Activated CD8-positive, alpha-beta T cell treated with anti-CD3 and anti-CD28 coated beads for 36 hours (primary cell): Measurements from ENCODE around the gene DOHH. TPM values are rescaled to one million over a fixed set of nuclear protein-coding genes. Genes with fewer than 3 reads are reported as not detected.
A peak's percentile ranks its signal among the peaks of the same experiment; 100 is the strongest.

Experiments used
- ATAC-seq: fragments of 200-7000 bp; cut with Tn5 transposase; one replicate; pipeline ENCODE4 v1.10.0; 2021; ENCODE audit warnings: mild to moderate bottlenecking, moderate library complexity
- CTCF ChIA-PET: fragments of 350-600 bp; sonication (Branson Sonifier 250); formaldehyde crosslinking; loops from one replicate; lab custom pipeline; 2021; ENCODE audit warnings: antibody characterized with exemption; lab: Charles Lee
- POLR2A ChIA-PET: fragments of 350-600 bp; sonication (Branson Sonifier 250); formaldehyde crosslinking; loops from one replicate; lab custom pipeline; 2021; ENCODE audit warnings: antibody characterized with exemption; lab: Charles Lee
- DNase-seq: peaks from one replicate; pipeline ENCODE4 v3.0.0-alpha.2; 2020
- H3K27ac Mint-ChIP-seq: one replicate; pipeline ENCODE4 v1.8.0; 2021; ENCODE audit warnings: mild to moderate bottlenecking, mixed read lengths
- H3K27me3 Mint-ChIP-seq: one replicate; pipeline ENCODE4 v1.8.0; 2021; ENCODE audit warnings: mixed read lengths
- H3K36me3 Mint-ChIP-seq: one replicate; pipeline ENCODE4 v1.8.0; 2021; ENCODE audit warnings: low read depth, mixed read lengths
- H3K4me1 Mint-ChIP-seq: one replicate; pipeline ENCODE4 v1.8.0; 2021; ENCODE audit warnings: low read depth, mixed read lengths
- H3K4me3 Mint-ChIP-seq: one replicate; pipeline ENCODE4 v1.8.0; 2021; ENCODE audit warnings: mild to moderate bottlenecking, moderate library complexity, mixed read lengths
- H3K9me3 Mint-ChIP-seq: one replicate; pipeline ENCODE4 v1.8.0; 2021; ENCODE audit warnings: mixed read lengths
- CTCF ChIP-seq: fragments of 200-600 bp; IDR thresholded peaks from one replicate; pipeline ENCODE4 v1.8.0; 2022; ENCODE audit warnings: antibody characterized with exemption, mild to moderate bottlenecking
- intact Hi-C: fragments of 100-400 bp; cut with micrococcal nuclease; formaldehyde crosslinking; loops from one replicate; pipeline ENCODE4 v1.10.0; 2022
- total RNA-seq, 2 experiments: library from RNA; stranded (reverse); gene quantifications; one replicate each; pipeline ENCODE4 v1.2.3, GENCODE V29; 2021

Gene DOHH
- total RNA-seq, 2 experiments from 2014 or later = 15.7 to 17.0 TPM

GRCh38 chr19:3547301-3547731, 46.8 kb upstream of the DOHH start:
- Mint-ChIP-seq H3K9me3 (no peaks in the 10 kb centered on the region), H3K27ac (no peak overlapping the region), H3K4me3 (no peak overlapping the region), H3K27me3 (no peaks in the 10 kb centered on the region), H3K4me1 (peaks cover 19% of the 10 kb centered on the region), H3K36me3 (peaks cover 13% of the 10 kb centered on the region)
- DNase-seq (peak; percentile 49), ATAC-seq (peak; percentile 46)
- POLR2A ChIA-PET = interaction anchor here (0.9 to 2.7 kb wide), 3 partner anchors 9 to 11 kb away, joined by 3 to 7 read pairs (median 3); no protein-coding TSS in a partner anchor
- TF ChIP-seq CTCF = peak; percentile 75
- intact Hi-C loops = no loop called here
- CTCF ChIA-PET = interaction anchor here (1.3 to 4.2 kb wide), 2 partner anchors 9 to 58 kb away, joined by 4 to 56 read pairs; partner anchors contain the start of gene MFSD12

DNA sequence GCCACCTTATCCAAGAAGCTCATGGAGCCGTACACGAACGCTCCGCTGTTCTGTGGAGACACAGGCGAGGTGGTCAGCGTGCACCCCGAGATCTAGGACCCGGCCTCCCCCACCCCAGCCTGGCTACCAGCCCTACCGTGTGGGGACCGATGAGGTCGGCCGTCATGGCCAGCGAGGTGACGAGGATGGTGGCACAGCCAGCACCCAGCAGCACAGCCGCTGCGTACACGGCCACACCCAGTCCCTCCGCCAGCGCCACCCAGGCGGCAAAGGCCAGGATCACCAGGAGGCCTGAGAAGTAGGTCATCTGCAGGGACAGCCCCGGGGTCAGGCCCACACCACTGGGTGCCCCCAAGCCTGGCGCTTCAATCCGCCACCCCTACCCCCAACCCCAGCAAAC, 45.6 kb upstream of the DOHH start:
- no peak for DNase-seq
- TF ChIP-seq CTCF = no peak
- POLR2A ChIA-PET = interaction anchor here (0.9 kb wide), 1 partner anchor 9 kb away, joined by 3 read pairs; no protein-coding TSS in a partner anchor
- peak overlapping the region; percentile 8 for H3K27ac Mint-ChIP-seq
- no peaks in the 10 kb centered on the region for H3K27me3 Mint-ChIP-seq
- peaks cover 13% of the 10 kb centered on the region for H3K36me3 Mint-ChIP-seq
- no peaks in the 10 kb centered on the region for H3K9me3 Mint-ChIP-seq
- intact Hi-C loops = no loop called here
- ATAC-seq = no peak
- H3K4me3 Mint-ChIP-seq = no peak overlapping the region
- peaks cover 14% of the 10 kb centered on the region for H3K4me1 Mint-ChIP-seq
- CTCF ChIA-PET = interaction anchor here (0.7 to 4.2 kb wide), 7 partner anchors 11 to 77 kb away, joined by 3 to 56 read pairs (median 9); partner anchors contain the start of gene MFSD12

DNA sequence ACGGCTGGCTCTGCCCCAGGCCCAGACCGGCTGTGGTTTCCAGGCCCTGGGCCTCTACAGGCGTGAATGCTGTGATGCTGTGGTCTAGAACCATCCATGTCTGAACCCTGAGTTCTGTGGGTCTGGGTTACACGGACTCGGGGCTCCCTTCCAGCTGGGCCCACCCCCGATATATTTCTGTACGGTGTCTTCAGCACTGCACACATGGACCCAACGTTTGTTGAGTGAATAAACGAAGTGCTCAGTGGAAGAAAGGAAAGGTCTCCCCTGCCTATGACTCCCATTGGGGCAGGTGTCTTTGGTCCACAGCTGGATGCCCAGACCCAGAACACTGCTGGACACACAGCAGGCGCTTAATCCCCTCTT, 45.2 kb upstream of the DOHH start:
- peaks cover 9% of the 10 kb centered on the region for H3K36me3 Mint-ChIP-seq
- ChIA-PET POLR2A (interaction anchor here (1.2 kb wide), 1 partner anchor 11 kb away, joined by 8 read pairs; the partner anchor contains the start of gene MFSD12), CTCF (interaction anchor here (1.1 to 4.2 kb wide), 11 partner anchors 11 to 72 kb away, joined by 3 to 56 read pairs (median 5); partner anchors contain the start of genes GIPC3 and MFSD12)
- no peaks in the 10 kb centered on the region for H3K27me3 Mint-ChIP-seq
- intact Hi-C loops = no loop called here
- peaks cover 12% of the 10 kb centered on the region for H3K4me1 Mint-ChIP-seq
- DNase-seq = no peak
- no peak overlapping the region for H3K4me3 Mint-ChIP-seq
- peak overlapping the region; percentile 8 for H3K27ac Mint-ChIP-seq
- ATAC-seq = no peak
- no peaks in the 10 kb centered on the region for H3K9me3 Mint-ChIP-seq
- TF ChIP-seq CTCF = no peak

DNA sequence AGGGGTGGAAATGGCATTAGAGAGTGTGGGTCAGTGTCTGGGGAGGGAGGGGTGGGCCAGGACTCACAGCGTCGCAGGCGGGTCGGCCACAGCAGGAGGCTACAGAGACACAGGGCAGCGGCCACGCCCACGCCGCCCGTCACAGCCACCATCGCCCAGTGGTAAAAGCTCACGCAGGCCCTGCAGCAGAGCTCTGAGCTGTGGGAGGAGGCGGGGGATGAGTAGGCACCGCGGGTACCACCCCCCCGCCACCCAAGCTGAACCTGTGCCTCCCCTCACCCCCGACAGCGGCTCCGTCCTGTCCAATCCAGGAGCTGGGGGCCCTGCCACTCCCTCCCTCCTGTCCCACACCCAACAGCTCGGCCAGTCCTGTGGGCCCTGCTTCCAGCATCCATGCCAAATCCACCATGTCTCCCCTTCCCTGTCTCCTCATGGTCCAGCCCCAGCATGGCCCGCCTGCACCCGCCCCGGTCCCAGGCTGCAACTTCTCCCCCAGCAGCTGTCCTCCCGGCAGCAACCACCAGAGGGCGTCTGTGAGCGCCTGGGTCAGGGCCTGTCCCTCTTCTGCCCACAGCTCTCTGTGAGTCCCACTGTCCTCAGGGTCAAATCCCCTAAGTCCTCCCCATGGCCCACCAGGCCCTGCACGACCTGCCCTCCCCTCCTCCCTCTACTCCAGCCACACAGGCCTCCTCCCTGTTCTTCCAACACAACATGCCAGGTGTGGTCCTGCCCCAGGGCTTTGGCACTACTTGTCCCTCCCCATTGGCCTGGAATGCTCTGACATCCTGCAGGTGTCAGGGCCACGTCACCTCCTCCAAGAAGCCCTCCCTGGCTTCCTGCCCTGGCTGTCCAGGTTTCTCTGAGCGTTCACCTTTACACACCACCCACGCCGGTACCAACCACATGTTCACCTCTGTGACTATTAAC, 44.5 kb upstream of the DOHH start:
- H3K36me3 Mint-ChIP-seq = peaks cover 10% of the 10 kb centered on the region
- ATAC-seq (peak; percentile 87), DNase-seq (peak; percentile 85)
- H3K4me1 Mint-ChIP-seq = peaks cover 12% of the 10 kb centered on the region
- intact Hi-C loops = no loop called here
- no peaks in the 10 kb centered on the region for H3K27me3 Mint-ChIP-seq
- CTCF ChIA-PET = interaction anchor here (0.5 to 4.2 kb wide), 18 partner anchors 12 to 695 kb away, joined by 3 to 56 read pairs (median 4); partner anchors contain the start of genes DOHH, GIPC3 and MFSD12
- H3K4me3 Mint-ChIP-seq = no peak overlapping the region
- POLR2A ChIA-PET = interaction anchor here (0.7 to 1.2 kb wide), 3 partner anchors 11 to 39 kb away, joined by 3 to 8 read pairs (median 4); partner anchors contain the start of genes FZR1, HMG20B and MFSD12
- peak overlapping the region; percentile 73 for H3K27ac Mint-ChIP-seq
- peak; percentile 96 for TF ChIP-seq CTCF
- H3K9me3 Mint-ChIP-seq = no peaks in the 10 kb centered on the region
